Liver (tissue), 9 donors: ENCODE data around the gene HPD. TPM values are rescaled to one million over a fixed set of nuclear protein-coding genes. Genes with fewer than 3 reads are reported as not detected.
A peak's percentile ranks its signal among the peaks of the same experiment; 100 is the strongest.
"Not testable (repeated sequence)": the region's sequence is repeated elsewhere in the genome, so short reads cannot be mapped to it uniquely, and the experiment has no call there.

Source experiments
- DNase-seq: peaks from one replicate; pipeline ENCODE4 v3.0.0-alpha.2; 2017; ENCODE audit warnings: low spot score
- H3K27ac ChIP-seq, 2 donors: one replicate each; pipeline ENCODE4 v1.7.0; 2013; ENCODE audit warnings: inconsistent platforms in 2 of 2, low read length in 2 of 2, control low read depth in 1 of 2, low read depth in 1 of 2, mild to moderate bottlenecking in 1 of 2
- H3K27me3 ChIP-seq, 4 donors: one replicate each; pipeline versions ENCODE4 v1.6.1 to v1.7.0; 2013; ENCODE audit warnings: low read length in 3 of 4, inconsistent platforms in 1 of 4, mild to moderate bottlenecking in 1 of 4, moderate library complexity in 1 of 4; ENCODE audit not compliant: control insufficient read depth in 4 of 4, insufficient read depth in 4 of 4
- H3K36me3 ChIP-seq, 4 donors: one replicate each; pipeline versions ENCODE4 v1.6.1 to v1.7.0; 2013; ENCODE audit warnings: low read length in 3 of 4, mild to moderate bottlenecking in 3 of 4, low read depth in 1 of 4, moderate library complexity in 1 of 4; ENCODE audit not compliant: control insufficient read depth in 4 of 4, insufficient read depth in 3 of 4
- H3K4me1 ChIP-seq, 4 donors: one replicate each; pipeline versions ENCODE4 v1.6.1 to v1.7.0; 2013; ENCODE audit warnings: low read length in 3 of 4, mild to moderate bottlenecking in 3 of 4, moderate library complexity in 1 of 4; ENCODE audit not compliant: control insufficient read depth in 4 of 4, insufficient read depth in 4 of 4
- H3K4me3 ChIP-seq, 3 donors: one replicate each; pipeline versions ENCODE4 v1.6.1 to v1.7.0; 2013; ENCODE audit warnings: low read length in 3 of 3, control low read depth in 1 of 3, low read depth in 1 of 3, mild to moderate bottlenecking in 1 of 3
- H3K9ac ChIP-seq, 2 donors: one replicate each; pipeline ENCODE4 v1.7.0; 2013; ENCODE audit warnings: low read length in 2 of 2, mild to moderate bottlenecking in 2 of 2, moderate library complexity in 2 of 2, control low read depth in 1 of 2, low read depth in 1 of 2
- H3K9me3 ChIP-seq, 4 donors: one replicate each; pipeline versions ENCODE4 v1.6.1 to v1.7.0; 2013; ENCODE audit warnings: low read length in 3 of 4; ENCODE audit not compliant: control insufficient read depth in 4 of 4
- EGR1 ChIP-seq, 2 donors: IDR thresholded peaks; 2 replicates each; pipeline ENCODE4 v1.6.1; 2016 to 2018; ENCODE audit warnings: antibody characterized with exemption in 2 of 2, low read depth in 2 of 2
- FOXA1 ChIP-seq: IDR thresholded peaks from 2 replicates; pipeline ENCODE4 v1.6.1; 2016; ENCODE audit warnings: antibody characterized with exemption
- FOXA2 ChIP-seq: IDR thresholded peaks from 2 replicates; pipeline ENCODE4 v1.6.1; 2016; ENCODE audit warnings: antibody characterized with exemption
- GABPA ChIP-seq, 2 donors: IDR thresholded peaks in 1 of 2; conservative IDR thresholded peaks in 1 of 2; 2 replicates each; pipeline ENCODE4 v1.6.1; 2016; ENCODE audit warnings: antibody characterized with exemption in 2 of 2, mild to moderate bottlenecking in 1 of 2, moderate library complexity in 1 of 2
- HNF4G ChIP-seq: IDR thresholded peaks from 2 replicates; pipeline ENCODE4 v1.6.1; 2016; ENCODE audit warnings: antibody characterized with exemption
- JUND ChIP-seq, 2 donors: IDR thresholded peaks; 2 replicates each; pipeline ENCODE4 v1.6.1; 2016; ENCODE audit warnings: antibody characterized with exemption in 2 of 2
- NR2F2 ChIP-seq: IDR thresholded peaks from 2 replicates; pipeline ENCODE4 v1.6.1; 2016; ENCODE audit warnings: antibody characterized with exemption
- RAD21 ChIP-seq, 2 donors: IDR thresholded peaks; 2 replicates each; pipeline ENCODE4 v1.6.1; 2016; ENCODE audit warnings: antibody characterized with exemption in 2 of 2, mild to moderate bottlenecking in 2 of 2
- RXRA ChIP-seq, 2 donors: IDR thresholded peaks; 2 replicates each; pipeline ENCODE4 v1.6.1; 2017 to 2018; ENCODE audit warnings: antibody characterized with exemption in 2 of 2, mild to moderate bottlenecking in 1 of 2
- SP1 ChIP-seq: IDR thresholded peaks from 2 replicates; pipeline ENCODE4 v1.6.1; 2018; ENCODE audit warnings: antibody characterized with exemption, mild to moderate bottlenecking
- TAF1 ChIP-seq: conservative IDR thresholded peaks from 2 replicates; pipeline ENCODE4 v1.6.1; 2016; ENCODE audit warnings: antibody characterized with exemption, mild to moderate bottlenecking
- YY1 ChIP-seq: IDR thresholded peaks from 2 replicates; pipeline ENCODE4 v1.6.1; 2016; ENCODE audit warnings: antibody characterized with exemption, mild to moderate bottlenecking
- WGBS: extraction: QIAGEN DNeasy Blood & Tissue Kit; methylation state at CpG from one replicate; pipeline ENCODE4 v1.1.7; 2013; 5-methylcytosine and 5-hydroxymethylcytosine counted together
- polyA plus RNA-seq, 2 donors: library from polyadenylated mRNA; stranded (reverse) in 1 of 2; unstranded in 1 of 2; fragments of 200-250 nt in 1 of 2; fragments of >200 nt in 1 of 2; fragmentation: Nextera tagmentation in 1 of 2; extraction: Ambion mirVana in 1 of 2; gene quantifications; one replicate each; pipeline versions ENCODE4 v1.2.1 to v1.2.3, GENCODE V29; 2013 to 2015
- total RNA-seq, 2 donors: library from RNA; depleted of rRNA; stranded (reverse); fragments of >200 nt; gene quantifications; one replicate each; pipeline ENCODE4 v1.2.3, GENCODE V29; 2014
- TF ChIP-seq, protein P1 (sequence below): IDR thresholded peaks from 2 replicates; pipeline ENCODE4 v1.6.1; 2016; ENCODE audit warnings: antibody characterized with exemption
- TF ChIP-seq, protein P2 (sequence below): IDR thresholded peaks from 2 replicates; pipeline ENCODE4 v1.6.1; 2016; ENCODE audit warnings: antibody characterized with exemption
- TF ChIP-seq, protein P3 (sequence below): IDR thresholded peaks from 2 replicates; pipeline ENCODE4 v1.6.1; 2016; ENCODE audit warnings: antibody characterized with exemption, mild to moderate bottlenecking
- donor health status: healthy.
- donor health status: healthy.
- donor health status: healthy.
- donor health status: healthy.
- donor health status: healthy.

HPD gene
- total and polyA plus RNA-seq, 4 donors, result 31.3 to 812 (median 509) TPM

DNA sequence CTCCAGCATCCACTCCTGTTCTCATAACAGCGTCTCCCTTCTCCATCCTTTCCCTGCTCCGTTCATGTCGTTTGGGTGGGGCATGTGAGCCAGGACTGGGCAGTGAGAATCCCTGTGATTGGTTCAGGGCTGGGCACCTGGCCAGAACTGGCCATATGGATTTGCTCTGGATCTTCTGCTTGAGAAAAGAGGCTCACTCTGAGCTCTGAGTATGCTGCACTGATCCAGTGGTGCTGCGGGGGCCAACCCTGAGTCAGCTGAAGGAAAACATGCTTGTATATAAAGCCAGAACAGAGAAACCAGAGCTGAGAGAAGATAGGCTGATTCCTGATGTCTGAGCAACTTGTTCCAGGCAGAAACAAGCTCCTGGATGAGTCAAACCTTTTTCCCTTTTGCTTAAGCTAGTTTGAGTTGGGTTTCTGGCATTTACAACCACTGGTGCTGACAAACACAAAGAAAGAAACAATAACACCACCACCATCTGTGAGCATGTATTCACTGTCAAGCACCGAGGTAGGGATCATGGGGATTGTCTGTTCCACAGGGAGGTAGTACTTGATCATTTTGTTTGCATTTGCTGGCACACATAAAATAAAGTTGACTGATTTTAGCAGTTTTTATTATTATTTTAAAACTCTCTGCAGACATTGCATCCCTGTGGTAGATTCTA lies 14.0 kb upstream of the HPD start:
- Histone ChIP-seq H3K27ac (peak overlapping the region; percentile 4 to 31), H3K9ac (no peak overlapping the region)

DNA sequence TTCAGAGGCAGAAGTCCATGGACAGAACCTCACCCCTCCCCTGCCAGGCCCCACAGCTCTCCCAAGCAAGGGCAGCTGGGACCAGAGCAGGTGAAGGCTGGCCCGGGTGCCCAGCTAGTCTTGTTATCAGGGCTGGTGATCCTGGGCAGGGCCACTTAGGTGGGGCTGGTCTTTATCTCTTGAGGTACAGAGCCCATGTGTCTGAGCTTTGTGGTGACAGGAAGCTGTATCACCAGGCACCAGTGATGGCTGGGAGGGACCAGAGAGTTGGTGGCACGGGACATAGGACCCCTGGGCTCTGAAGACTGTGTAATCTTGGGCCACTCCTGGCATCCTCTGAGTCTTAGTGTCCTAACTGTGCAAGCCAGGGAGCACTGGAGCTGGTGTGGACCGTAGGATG lies 12.8 kb upstream of the HPD start:
- WGBS, result 93% methylated on average over 3 of the region's 3 CpGs
- no peak overlapping the region for H3K27ac ChIP-seq
- TF ChIP-seq RAD21 (IDR thresholded peaks at IDR 0.05), result no peak
- no peak for TF ChIP-seq YY1
- no peak for TF ChIP-seq RXRA (IDR thresholded peaks at IDR 0.05)
- TF ChIP-seq, protein P1, sequence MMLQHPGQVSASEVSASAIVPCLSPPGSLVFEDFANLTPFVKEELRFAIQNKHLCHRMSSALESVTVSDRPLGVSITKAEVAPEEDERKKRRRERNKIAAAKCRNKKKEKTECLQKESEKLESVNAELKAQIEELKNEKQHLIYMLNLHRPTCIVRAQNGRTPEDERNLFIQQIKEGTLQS, result no peak

More for the DNA sequence above, 14.0 kb upstream of the HPD start:
- TF ChIP-seq HNF4G (no peak), YY1 (no peak), TAF1 (no peak), NR2F2 (no peak), FOXA2 (no peak), EGR1 (IDR thresholded peaks at IDR 0.05; ENCODE audit: low read depth in 2 of 2) (no peak), GABPA (IDR thresholded peaks at IDR 0.05 in 1 of 2, conservative IDR thresholded peaks at IDR 0.05 in 1 of 2) (no peak), JUND (IDR thresholded peaks at IDR 0.05) (no peak), SP1 (no peak), FOXA1 (no peak)
- TF ChIP-seq, protein P2, sequence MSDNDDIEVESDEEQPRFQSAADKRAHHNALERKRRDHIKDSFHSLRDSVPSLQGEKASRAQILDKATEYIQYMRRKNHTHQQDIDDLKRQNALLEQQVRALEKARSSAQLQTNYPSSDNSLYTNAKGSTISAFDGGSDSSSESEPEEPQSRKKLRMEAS, result no peak
- TF ChIP-seq, protein P3, sequence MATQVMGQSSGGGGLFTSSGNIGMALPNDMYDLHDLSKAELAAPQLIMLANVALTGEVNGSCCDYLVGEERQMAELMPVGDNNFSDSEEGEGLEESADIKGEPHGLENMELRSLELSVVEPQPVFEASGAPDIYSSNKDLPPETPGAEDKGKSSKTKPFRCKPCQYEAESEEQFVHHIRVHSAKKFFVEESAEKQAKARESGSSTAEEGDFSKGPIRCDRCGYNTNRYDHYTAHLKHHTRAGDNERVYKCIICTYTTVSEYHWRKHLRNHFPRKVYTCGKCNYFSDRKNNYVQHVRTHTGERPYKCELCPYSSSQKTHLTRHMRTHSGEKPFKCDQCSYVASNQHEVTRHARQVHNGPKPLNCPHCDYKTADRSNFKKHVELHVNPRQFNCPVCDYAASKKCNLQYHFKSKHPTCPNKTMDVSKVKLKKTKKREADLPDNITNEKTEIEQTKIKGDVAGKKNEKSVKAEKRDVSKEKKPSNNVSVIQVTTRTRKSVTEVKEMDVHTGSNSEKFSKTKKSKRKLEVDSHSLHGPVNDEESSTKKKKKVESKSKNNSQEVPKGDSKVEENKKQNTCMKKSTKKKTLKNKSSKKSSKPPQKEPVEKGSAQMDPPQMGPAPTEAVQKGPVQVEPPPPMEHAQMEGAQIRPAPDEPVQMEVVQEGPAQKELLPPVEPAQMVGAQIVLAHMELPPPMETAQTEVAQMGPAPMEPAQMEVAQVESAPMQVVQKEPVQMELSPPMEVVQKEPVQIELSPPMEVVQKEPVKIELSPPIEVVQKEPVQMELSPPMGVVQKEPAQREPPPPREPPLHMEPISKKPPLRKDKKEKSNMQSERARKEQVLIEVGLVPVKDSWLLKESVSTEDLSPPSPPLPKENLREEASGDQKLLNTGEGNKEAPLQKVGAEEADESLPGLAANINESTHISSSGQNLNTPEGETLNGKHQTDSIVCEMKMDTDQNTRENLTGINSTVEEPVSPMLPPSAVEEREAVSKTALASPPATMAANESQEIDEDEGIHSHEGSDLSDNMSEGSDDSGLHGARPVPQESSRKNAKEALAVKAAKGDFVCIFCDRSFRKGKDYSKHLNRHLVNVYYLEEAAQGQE, result no peak
- Histone ChIP-seq H3K36me3 (no peaks in the 10 kb centered on the region), H3K4me1 (peaks cover 0 to 26% (median 18%) of the 10 kb centered on the region in 4 donors), H3K9me3 (no peaks in the 10 kb centered on the region), H3K4me3 (no peak overlapping the region), H3K27me3 (no peaks in the 10 kb centered on the region)
- no peak for DNase-seq
- WGBS, result 74% methylated on average over 5 of the region's 5 CpGs

DNA sequence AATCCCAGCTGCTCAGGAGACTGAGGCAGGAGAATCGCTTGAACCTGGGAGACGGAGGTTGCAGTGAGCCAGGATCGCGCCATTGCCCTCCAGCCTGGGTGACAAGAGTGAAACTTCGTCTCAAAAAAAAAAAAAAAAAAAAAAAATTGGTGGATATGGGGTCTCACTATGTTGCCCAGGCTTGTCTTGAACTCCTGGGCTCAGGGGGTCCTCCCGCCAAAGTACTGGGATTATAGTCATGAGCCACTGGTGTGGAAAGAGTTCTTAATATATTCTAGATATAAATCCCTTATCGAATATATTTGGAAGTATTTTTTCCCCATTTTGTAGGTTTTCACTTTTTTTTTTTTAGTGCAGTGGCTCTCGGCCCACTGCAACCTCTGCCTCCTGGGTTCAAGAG lies 10.6 kb upstream of the HPD start:
- not testable (repeated sequence) for H3K4me1 ChIP-seq, H3K9ac ChIP-seq, H3K36me3 ChIP-seq, H3K4me3 ChIP-seq, H3K27me3 ChIP-seq, H3K9me3 ChIP-seq, DNase-seq, H3K27ac ChIP-seq
- WGBS, result 94% methylated on average over 8 of the region's 8 CpGs

More for the DNA sequence above, 12.8 kb upstream of the HPD start:
- Histone ChIP-seq H3K9me3 (no peaks in the 10 kb centered on the region), H3K27me3 (no peaks in the 10 kb centered on the region), H3K36me3 (no peaks in the 10 kb centered on the region), H3K4me3 (no peak overlapping the region), H3K9ac (no peak overlapping the region), H3K4me1 (peaks cover 0 to 17% (median 13%) of the 10 kb centered on the region in 4 donors)
- peak; percentile 77 for DNase-seq
